ENCODE results near the gene MRPS14. TPM values are rescaled to one million over a fixed set of nuclear protein-coding genes. Genes with fewer than 3 reads are reported as not detected.
A peak's percentile ranks its signal among the peaks of the same experiment; 100 is the strongest.

The MRPS14 gene
- total RNA-seq, 1 donor from 2014 or later: 33.5 TPM

DNA sequence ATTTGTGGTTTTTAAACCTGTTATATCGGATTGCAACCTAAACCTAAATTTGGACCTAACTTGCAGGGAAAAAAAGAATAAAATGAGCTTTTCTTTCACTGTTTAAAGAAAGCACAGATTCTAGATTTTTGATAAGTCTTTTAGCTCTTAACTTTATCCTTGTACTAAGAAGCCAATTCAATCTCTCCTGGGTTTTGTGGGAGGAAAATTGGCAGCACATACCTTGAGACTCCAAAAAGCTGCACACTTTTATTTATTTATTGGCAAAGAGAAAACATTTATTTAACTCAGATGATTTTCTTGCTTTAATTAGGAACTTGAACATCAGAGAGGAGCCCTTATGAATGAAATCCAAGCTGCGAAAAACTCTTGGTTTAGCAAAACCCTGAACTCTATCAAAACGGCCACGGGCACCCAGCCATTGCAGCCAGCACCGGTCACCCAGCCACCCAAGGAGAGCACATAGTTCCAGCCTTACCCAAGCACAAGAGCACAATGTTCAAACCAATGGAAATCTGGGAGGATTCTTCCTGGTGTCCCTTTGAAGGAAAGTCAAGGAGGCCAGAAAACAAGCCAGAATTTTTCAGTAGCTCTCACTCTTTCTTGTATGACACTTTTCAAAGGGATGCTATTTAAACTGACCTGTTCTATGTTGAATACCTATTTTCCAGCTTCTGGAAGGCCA is 33.5 kb downstream of the MRPS14 start:
- H3K4me1 Mint-ChIP-seq: peaks cover 19% of the 10 kb centered on the region
- no peaks in the 10 kb centered on the region for H3K27me3 Mint-ChIP-seq
- intact Hi-C loops (cut with micrococcal nuclease): loop anchor here (1.0 kb wide), 1 partner anchor 9 kb away; no protein-coding TSS in a partner anchor
- H3K4me3 Mint-ChIP-seq: peak overlapping the region; percentile 71
- DNase-seq: no peak
- H3K9me3 Mint-ChIP-seq: no peaks in the 10 kb centered on the region
- H3K36me3 Mint-ChIP-seq (ENCODE audit: low read depth): peaks cover 28% of the 10 kb centered on the region
- H3K27ac Mint-ChIP-seq: peak overlapping the region; percentile 85

- Mint-ChIP-seq H3K9me3 (no peaks in the 10 kb centered on the region), H3K27ac (no peak overlapping the region), H3K36me3 (ENCODE audit: low read depth) (peaks cover 25% of the 10 kb centered on the region), H3K4me3 (no peak overlapping the region), H3K4me1 (peaks cover 20% of the 10 kb centered on the region), H3K27me3 (no peaks in the 10 kb centered on the region)
- no peak for DNase-seq
- intact Hi-C loops (cut with micrococcal nuclease): no loop called here
Observed at GRCh38 chr1:174988986-174989385, 34.2 kb downstream of the MRPS14 start.

DNA sequence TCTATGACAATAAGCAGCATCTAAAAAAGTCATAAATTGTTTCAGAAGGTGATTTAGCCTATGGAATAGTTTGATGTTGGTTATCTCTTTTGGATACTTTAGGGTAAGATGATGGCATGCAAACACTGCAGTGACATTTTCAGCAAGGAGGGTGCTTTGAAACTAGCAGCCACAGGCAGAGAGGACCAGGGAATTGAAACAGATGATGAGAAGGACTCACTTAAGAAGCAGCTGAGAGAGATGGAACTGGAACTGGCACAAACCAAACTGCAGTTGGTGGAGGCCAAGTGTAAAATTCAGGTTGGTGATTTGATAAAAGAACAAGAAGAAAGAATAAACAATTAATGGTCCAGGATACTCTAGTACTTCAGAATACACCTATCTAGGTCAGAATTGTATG is 34.7 kb downstream of the MRPS14 start:
- H3K27me3 Mint-ChIP-seq: no peaks in the 10 kb centered on the region
- no peak overlapping the region for H3K27ac Mint-ChIP-seq
- no peak overlapping the region for H3K4me3 Mint-ChIP-seq
- H3K9me3 Mint-ChIP-seq: no peaks in the 10 kb centered on the region
- DNase-seq: no peak
- intact Hi-C loops (cut with micrococcal nuclease): no loop called here
- peaks cover 20% of the 10 kb centered on the region for H3K4me1 Mint-ChIP-seq
- H3K36me3 Mint-ChIP-seq (ENCODE audit: low read depth): peaks cover 25% of the 10 kb centered on the region

GRCh38 chr1:174984952-174985351 is 38.3 kb downstream of the MRPS14 start:
- peaks cover 25% of the 10 kb centered on the region for H3K4me1 Mint-ChIP-seq
- no peaks in the 10 kb centered on the region for H3K27me3 Mint-ChIP-seq
- DNase-seq: no peak
- peak overlapping the region; percentile 32 for H3K27ac Mint-ChIP-seq
- peaks cover 45% of the 10 kb centered on the region for H3K36me3 Mint-ChIP-seq (ENCODE audit: low read depth)
- H3K9me3 Mint-ChIP-seq: no peaks in the 10 kb centered on the region
- intact Hi-C loops (cut with micrococcal nuclease): loop anchor here (5.0 kb wide), 1 partner anchor 103 kb away; no protein-coding TSS in a partner anchor
- no peak overlapping the region for H3K4me3 Mint-ChIP-seq

- H3K27ac Mint-ChIP-seq: no peak overlapping the region
- peak; percentile 88 for DNase-seq
- no peaks in the 10 kb centered on the region for H3K27me3 Mint-ChIP-seq
- no peaks in the 10 kb centered on the region for H3K9me3 Mint-ChIP-seq
- intact Hi-C loops (cut with micrococcal nuclease): loop anchor here (1.0 to 5.0 kb wide), 3 partner anchors 14 to 213 kb away; no protein-coding TSS in a partner anchor
- peaks cover 16% of the 10 kb centered on the region for H3K4me1 Mint-ChIP-seq
- H3K4me3 Mint-ChIP-seq: no peak overlapping the region
- peaks cover 47% of the 10 kb centered on the region for H3K36me3 Mint-ChIP-seq (ENCODE audit: low read depth)
Observed at GRCh38 chr1:174982971-174983689, 40.1 kb downstream of the MRPS14 start.

DNA sequence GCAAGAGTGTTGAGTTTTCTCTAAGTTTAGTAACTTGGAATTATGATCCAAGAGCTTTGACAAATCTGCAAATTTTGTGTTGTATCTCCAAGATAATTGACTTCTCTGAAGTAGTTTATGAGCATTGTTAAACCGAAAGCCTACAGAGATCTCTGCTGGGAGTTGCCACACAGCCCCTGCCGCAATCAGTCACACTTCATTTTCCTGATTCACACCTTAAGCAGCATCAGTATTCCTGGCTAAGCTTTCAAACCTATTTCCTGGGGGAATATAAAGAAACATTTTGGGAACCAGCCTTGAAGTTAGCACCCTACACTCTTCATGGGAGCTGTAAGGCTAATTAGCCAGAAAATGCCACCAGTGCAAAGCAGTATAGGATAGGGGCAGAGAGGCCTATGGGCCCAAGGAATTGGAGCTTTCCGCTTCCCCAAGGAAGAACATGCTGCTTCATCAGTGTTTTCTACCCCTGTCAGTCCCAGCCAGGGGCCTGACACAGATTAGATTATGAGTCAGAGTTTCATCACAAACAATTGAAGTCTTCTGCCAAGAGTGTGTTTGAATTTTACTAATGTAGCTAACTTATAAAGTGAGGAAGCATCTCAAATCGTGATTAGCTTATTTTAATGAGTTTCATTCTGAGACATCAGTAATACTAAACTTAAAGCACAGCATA is 46.7 kb downstream of the MRPS14 start:
- peaks cover 61% of the 10 kb centered on the region for H3K36me3 Mint-ChIP-seq (ENCODE audit: low read depth)
- H3K4me1 Mint-ChIP-seq: peaks cover 38% of the 10 kb centered on the region
- intact Hi-C loops (cut with micrococcal nuclease): no loop called here

GRCh38 chr1:174975764-174976163 is 47.5 kb downstream of the MRPS14 start:
- H3K27ac Mint-ChIP-seq: no peak overlapping the region
- peaks cover 42% of the 10 kb centered on the region for H3K4me1 Mint-ChIP-seq
- DNase-seq: no peak
- no peaks in the 10 kb centered on the region for H3K9me3 Mint-ChIP-seq
- H3K4me3 Mint-ChIP-seq: no peak overlapping the region
- H3K36me3 Mint-ChIP-seq (ENCODE audit: low read depth): peaks cover 59% of the 10 kb centered on the region
- intact Hi-C loops (cut with micrococcal nuclease): no loop called here
- no peaks in the 10 kb centered on the region for H3K27me3 Mint-ChIP-seq

More for the DNA sequence above, 46.7 kb downstream of the MRPS14 start:
- DNase-seq: no peak
- no peaks in the 10 kb centered on the region for H3K9me3 Mint-ChIP-seq
- no peak overlapping the region for H3K27ac Mint-ChIP-seq
- H3K27me3 Mint-ChIP-seq: no peaks in the 10 kb centered on the region
- H3K4me3 Mint-ChIP-seq: no peak overlapping the region

GRCh38 chr1:174974711-174975119 is 48.5 kb downstream of the MRPS14 start:
- Mint-ChIP-seq H3K9me3 (no peaks in the 10 kb centered on the region), H3K4me1 (peaks cover 41% of the 10 kb centered on the region), H3K4me3 (no peak overlapping the region), H3K27ac (no peak overlapping the region), H3K36me3 (ENCODE audit: low read depth) (peaks cover 55% of the 10 kb centered on the region), H3K27me3 (no peaks in the 10 kb centered on the region)
- intact Hi-C loops (cut with micrococcal nuclease): no loop called here
- no peak for DNase-seq

- H3K36me3 Mint-ChIP-seq (ENCODE audit: low read depth): peaks cover 41% of the 10 kb centered on the region
- peaks cover 56% of the 10 kb centered on the region for H3K4me1 Mint-ChIP-seq
- no peak overlapping the region for H3K27ac Mint-ChIP-seq
Observed at GRCh38 chr1:174971902-174972301, 51.3 kb downstream of the MRPS14 start.

DNA sequence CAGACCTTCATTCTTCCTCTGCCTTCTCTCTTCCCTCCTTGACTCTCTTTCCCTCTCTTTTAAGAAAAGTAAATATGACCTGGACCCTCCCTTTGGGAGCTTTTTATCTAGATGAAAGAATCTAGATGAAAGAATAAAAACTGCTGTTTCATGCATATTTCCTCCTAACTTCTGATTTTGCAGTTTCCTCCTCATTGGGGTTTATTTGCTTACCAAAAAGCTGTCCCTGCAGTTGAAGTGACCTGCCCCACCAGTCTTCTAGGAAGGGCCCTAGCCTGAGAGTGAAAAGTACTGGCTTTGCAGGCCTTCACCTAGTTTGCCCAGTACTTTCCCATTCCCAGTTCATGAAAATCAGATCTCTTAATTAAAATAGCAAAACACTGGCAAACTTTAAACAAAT is 51.8 kb downstream of the MRPS14 start:
- DNase-seq: no peak
- Mint-ChIP-seq H3K36me3 (ENCODE audit: low read depth) (peaks cover 36% of the 10 kb centered on the region), H3K4me3 (peak overlapping the region; percentile 45), H3K27me3 (no peaks in the 10 kb centered on the region), H3K27ac (no peak overlapping the region), H3K4me1 (peaks cover 53% of the 10 kb centered on the region), H3K9me3 (no peaks in the 10 kb centered on the region)
- intact Hi-C loops (cut with micrococcal nuclease): no loop called here

More at GRCh38 chr1:174971902-174972301, 51.3 kb downstream of the MRPS14 start:
- no peak for DNase-seq
- H3K9me3 Mint-ChIP-seq: no peaks in the 10 kb centered on the region
- intact Hi-C loops (cut with micrococcal nuclease): no loop called here
- no peaks in the 10 kb centered on the region for H3K27me3 Mint-ChIP-seq
- peak overlapping the region; percentile 20 for H3K4me3 Mint-ChIP-seq

DNA sequence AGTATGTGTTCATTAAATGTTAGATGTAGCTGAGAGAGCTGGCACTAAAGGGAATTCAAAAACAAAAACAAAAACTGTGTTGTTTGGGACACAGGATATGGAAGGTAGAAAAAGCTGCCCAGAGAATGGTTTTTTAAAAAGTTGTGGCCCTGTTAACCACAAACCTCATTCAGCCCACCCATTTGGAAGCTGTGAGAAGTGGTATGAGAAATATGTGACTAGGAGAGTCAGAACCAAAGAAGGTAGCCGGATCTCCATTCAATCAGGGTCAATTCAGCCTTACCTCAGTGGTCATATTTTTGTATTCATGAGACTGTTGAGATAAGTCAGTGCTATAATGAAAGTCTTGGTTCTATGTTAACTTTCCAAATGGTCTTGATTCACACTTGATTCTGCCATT is 53.2 kb downstream of the MRPS14 start:
- Mint-ChIP-seq H3K27me3 (no peaks in the 10 kb centered on the region), H3K4me3 (peak overlapping the region; percentile 51)

DNA sequence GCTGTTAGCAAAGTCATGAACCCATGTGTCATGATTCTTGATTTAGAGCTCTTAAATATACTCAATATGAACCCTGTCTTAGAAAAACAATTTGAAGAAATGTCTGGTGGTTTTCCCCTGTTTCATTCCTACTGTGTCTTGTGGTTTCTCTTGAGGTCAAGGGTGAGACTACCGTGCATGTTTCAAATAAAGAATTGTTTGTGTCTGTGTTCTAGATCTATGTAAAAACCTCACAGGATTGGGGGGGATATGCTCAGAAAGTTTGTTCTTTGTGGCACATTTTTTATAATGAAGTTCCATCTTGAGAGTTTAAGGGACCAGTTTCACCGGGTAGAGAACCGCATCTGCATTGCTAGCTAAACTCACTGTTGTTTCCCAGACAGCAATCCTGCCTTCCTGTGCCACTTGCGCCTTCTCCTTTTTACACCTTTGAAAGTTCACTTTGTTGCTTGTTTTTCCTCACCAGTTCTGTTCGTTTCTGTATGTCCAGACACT is 54.4 kb downstream of the MRPS14 start:
- peak overlapping the region; percentile 96 for H3K27ac Mint-ChIP-seq
- peak overlapping the region; percentile 85 for H3K4me3 Mint-ChIP-seq
- peaks cover 16% of the 10 kb centered on the region for H3K36me3 Mint-ChIP-seq (ENCODE audit: low read depth)
- no peaks in the 10 kb centered on the region for H3K9me3 Mint-ChIP-seq
- peaks cover 64% of the 10 kb centered on the region for H3K4me1 Mint-ChIP-seq
- intact Hi-C loops (cut with micrococcal nuclease): loop anchor here (1.0 to 10.0 kb wide), 4 partner anchors 11 to 944 kb away; partner anchors contain the start of genes CACYBP and RC3H1
- no peaks in the 10 kb centered on the region for H3K27me3 Mint-ChIP-seq
- peak; percentile 85 for DNase-seq

More for the DNA sequence above, 53.2 kb downstream of the MRPS14 start:
- peaks cover 54% of the 10 kb centered on the region for H3K4me1 Mint-ChIP-seq
- peak overlapping the region; percentile 96 for H3K27ac Mint-ChIP-seq
- peaks cover 23% of the 10 kb centered on the region for H3K36me3 Mint-ChIP-seq (ENCODE audit: low read depth)
- peak; percentile 70 for DNase-seq
- H3K9me3 Mint-ChIP-seq: no peaks in the 10 kb centered on the region
- intact Hi-C loops (cut with micrococcal nuclease): loop anchor here (2.0 to 10.0 kb wide), 2 partner anchors 13 to 945 kb away; partner anchors contain the start of gene RC3H1

DNA sequence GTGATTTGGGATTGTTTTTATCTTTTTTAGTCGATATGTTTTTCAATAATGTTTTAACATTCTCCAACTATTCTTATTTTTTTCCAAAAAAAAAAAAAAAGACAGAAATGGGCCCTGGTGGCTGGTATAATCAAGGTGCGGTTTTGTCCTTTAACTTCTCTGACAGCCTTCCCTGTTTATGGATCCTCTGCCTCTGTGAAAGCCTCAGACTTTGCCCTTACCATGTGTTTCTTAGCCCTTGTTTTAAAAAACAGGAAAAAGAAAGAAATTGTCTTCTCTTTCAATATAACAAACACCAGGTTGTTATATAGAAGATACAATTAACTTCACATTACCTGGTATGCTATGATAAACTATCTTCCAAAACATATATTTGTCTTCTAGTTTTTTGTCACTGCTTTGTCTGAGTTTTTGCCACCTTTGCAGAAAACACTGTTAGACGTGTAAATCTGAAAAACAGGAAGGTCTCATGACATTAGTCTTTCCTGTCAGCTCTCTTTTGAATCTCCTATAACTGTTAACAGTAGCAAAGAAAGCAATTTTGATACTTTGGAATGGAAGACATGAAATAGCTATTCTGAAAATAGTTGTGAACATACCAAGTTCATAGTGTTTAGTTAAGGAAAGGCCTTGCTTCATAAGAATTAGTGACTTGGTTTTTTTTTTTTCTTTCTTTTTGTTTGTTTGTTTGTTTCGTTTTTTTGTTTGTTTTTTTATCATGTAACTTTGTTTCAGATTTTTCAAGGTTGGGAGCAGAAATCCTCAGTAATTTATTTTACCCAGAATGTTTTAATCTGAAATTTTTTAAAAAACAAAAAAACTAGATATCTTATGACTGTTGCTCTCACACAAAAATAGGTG is 55.1 kb downstream of the MRPS14 start:
- Mint-ChIP-seq H3K36me3 (ENCODE audit: low read depth) (peaks cover 14% of the 10 kb centered on the region), H3K27me3 (no peaks in the 10 kb centered on the region), H3K27ac (peak overlapping the region; percentile 96), H3K4me1 (peaks cover 70% of the 10 kb centered on the region), H3K4me3 (peak overlapping the region; percentile 85), H3K9me3 (no peaks in the 10 kb centered on the region)
- intact Hi-C loops (cut with micrococcal nuclease): loop anchor here (1.0 to 10.0 kb wide), 4 partner anchors 11 to 943 kb away; partner anchors contain the start of genes CACYBP and RC3H1
- DNase-seq: no peak

Measured in activated CD4-positive, alpha-beta T cell treated with anti-CD3 and anti-CD28 coated beads, Interleukin-2, amount 10 ng/mL, durations not matched to agents 24 days and 14 days (primary cell).